Ammon's horn (tissue), 1 donor: ENCODE data around the gene RDH5.
A peak's percentile ranks its signal among the peaks of the same experiment; 100 is the strongest.
"Not testable (repeated sequence)": the region's sequence is repeated elsewhere in the genome, so short reads cannot be mapped to it uniquely, and the experiment has no call there.

Experiments used
- DNase-seq: peaks from one replicate; pipeline ENCODE4 v3.0.0-alpha.2; 2016; ENCODE audit warnings: low spot score

The RDH5 gene

GRCh38 chr12:55745361-55746173 is 25.4 kb downstream of the RDH5 start:
- DNase-seq: peak; percentile 65

GRCh38 chr12:55746174-55746912 is 26.1 kb downstream of the RDH5 start:
- DNase-seq: no peak

- DNase-seq: no peak
These were observed 26.7 kb downstream of the RDH5 start for GRCh38 chr12:55746913-55747231.

- DNase-seq: no peak
These were observed 28.2 kb downstream of the RDH5 start for GRCh38 chr12:55748230-55748993.

- DNase-seq: no peak
These were observed 35.1 kb downstream of the RDH5 start for GRCh38 chr12:55755246-55755645.

GRCh38 chr12:55757701-55758100 is 37.5 kb downstream of the RDH5 start:
- no peak for DNase-seq

- not testable (repeated sequence) for DNase-seq
These were observed 38.4 kb downstream of the RDH5 start for GRCh38 chr12:55758575-55758974.

GRCh38 chr12:55760663-55761062 is 40.5 kb downstream of the RDH5 start:
- DNase-seq: no peak

- no peak for DNase-seq
These were observed 42.5 kb downstream of the RDH5 start for GRCh38 chr12:55762646-55763045.

GRCh38 chr12:55765736-55766290 is 45.6 kb downstream of the RDH5 start:
- no peak for DNase-seq

GRCh38 chr12:55767156-55767555 is 47.0 kb downstream of the RDH5 start:
- no peak for DNase-seq

- DNase-seq: no peak
These were observed 51.5 kb downstream of the RDH5 start for GRCh38 chr12:55771736-55772135.
